GM12865 (cell line): ENCODE results near the gene SH3PXD2B.

Experiments
- DNase-seq: peaks from one replicate; pipeline ENCODE4 v3.0.0; 2010; ENCODE audit warnings: low read depth
- H3K4me3 ChIP-seq: 2 replicates; pipeline ENCODE4 v1.5.1; 2011; ENCODE audit warnings: mild to moderate bottlenecking, low read depth, low read length, control low read depth
- TF ChIP-seq, protein P1 (sequence below): IDR thresholded peaks from 2 replicates; pipeline ENCODE4 v1.5.1; 2011; ENCODE audit warnings: low read length, control low read depth, low read depth, inconsistent platforms; ENCODE audit not compliant: insufficient read depth; ENCODE audit errors: missing control alignments

Gene SH3PXD2B

GRCh38 chr5:172463031-172463430 lies 8.7 kb upstream of the SH3PXD2B start:
- DNase-seq, result no peak
- no peak overlapping the region for H3K4me3 ChIP-seq
- TF ChIP-seq, protein P1, sequence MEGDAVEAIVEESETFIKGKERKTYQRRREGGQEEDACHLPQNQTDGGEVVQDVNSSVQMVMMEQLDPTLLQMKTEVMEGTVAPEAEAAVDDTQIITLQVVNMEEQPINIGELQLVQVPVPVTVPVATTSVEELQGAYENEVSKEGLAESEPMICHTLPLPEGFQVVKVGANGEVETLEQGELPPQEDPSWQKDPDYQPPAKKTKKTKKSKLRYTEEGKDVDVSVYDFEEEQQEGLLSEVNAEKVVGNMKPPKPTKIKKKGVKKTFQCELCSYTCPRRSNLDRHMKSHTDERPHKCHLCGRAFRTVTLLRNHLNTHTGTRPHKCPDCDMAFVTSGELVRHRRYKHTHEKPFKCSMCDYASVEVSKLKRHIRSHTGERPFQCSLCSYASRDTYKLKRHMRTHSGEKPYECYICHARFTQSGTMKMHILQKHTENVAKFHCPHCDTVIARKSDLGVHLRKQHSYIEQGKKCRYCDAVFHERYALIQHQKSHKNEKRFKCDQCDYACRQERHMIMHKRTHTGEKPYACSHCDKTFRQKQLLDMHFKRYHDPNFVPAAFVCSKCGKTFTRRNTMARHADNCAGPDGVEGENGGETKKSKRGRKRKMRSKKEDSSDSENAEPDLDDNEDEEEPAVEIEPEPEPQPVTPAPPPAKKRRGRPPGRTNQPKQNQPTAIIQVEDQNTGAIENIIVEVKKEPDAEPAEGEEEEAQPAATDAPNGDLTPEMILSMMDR, result no peak

DNA sequence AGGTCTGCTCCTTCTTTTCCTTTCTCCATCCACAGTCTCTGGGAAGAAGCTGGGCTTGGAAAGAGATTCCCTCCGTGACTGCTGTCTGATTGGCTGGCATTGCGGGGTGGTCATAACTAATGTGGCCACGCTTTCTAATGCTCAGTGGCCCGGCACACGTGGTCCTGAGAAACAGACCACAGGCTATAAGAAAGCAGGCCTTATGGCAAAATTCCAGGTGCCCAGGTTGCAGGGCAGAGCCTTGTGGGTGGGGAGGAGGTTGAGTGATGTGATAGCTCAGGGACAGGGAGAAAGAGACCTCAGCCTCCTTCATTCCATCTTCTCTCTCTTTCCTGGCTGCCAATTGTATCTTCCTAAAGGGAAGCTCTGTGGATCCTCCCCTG lies 5.4 kb upstream of the SH3PXD2B start:
- no peak for DNase-seq
- no peak overlapping the region for H3K4me3 ChIP-seq
- TF ChIP-seq, protein P1, result no peak

GRCh38 chr5:172458976-172459782 lies 4.9 kb upstream of the SH3PXD2B start:
- no peak for DNase-seq
- H3K4me3 ChIP-seq, result no peak overlapping the region
- TF ChIP-seq, protein P1, result no peak

DNA sequence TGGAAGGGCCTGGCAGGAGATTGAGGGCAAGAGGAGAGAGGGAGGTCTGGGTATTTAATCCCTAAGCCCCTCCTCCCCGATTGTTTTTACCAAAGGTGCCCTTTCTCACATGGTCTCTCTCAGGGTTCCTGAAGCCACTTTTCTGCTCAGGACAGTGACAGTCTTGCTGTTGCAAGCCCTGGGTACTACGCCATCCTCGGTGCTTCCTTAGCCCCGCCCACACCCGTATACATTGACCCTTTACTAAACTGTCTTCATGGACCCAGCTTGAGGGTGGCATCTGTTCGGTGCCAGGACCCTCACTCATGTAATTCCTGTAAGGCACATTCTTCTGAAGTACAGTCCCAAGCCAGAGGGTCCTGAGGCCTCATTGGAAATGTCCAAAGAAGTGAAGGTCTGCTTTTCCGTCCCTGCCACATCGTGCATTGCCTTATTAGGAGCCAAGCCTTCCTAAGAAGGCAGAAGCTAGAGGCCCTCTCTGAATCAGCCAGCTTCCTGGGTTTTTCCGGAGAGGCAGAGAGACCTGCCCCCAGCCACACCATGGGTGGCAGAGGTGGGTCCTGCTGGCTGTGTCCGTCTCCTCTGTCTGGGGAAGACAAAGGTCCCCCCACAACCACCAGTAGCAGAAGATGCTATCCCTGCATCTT lies 1.9 kb upstream of the SH3PXD2B start:
- TF ChIP-seq, protein P1, result no peak
- H3K4me3 ChIP-seq, result no peak overlapping the region
- no peak for DNase-seq

DNA sequence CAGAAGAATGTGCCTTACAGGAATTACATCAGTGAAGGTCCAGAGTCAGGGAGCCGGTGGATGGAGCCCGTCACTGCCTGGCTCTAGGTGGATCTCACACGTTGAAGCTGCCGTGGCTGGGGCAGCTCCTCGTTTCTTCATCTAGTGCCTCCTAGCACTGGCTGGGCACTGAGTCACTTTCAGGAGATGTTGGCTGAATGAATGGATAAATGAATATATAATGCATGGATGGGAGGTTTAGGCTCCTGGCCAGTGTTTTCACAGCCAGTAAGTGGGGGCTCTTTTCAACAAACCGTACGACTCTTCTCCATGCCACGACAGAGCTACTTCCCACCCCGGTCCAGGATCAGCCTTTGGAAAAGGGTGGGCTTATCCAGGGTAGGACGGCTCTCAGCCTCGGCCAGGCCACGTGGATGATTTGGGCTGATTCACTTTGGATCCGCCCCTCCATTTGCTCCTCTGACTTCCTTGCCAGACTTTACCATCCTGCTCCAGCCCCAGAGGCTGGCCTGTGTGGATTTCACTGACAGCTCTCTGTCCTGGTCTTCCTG lies 1.3 kb upstream of the SH3PXD2B start:
- TF ChIP-seq, protein P1, result no peak
- H3K4me3 ChIP-seq, result no peak overlapping the region
- DNase-seq, result no peak

GRCh38 chr5:172455087-172455381 lies 709 bp upstream of the SH3PXD2B start:
- TF ChIP-seq, protein P1, result no peak
- no peak overlapping the region for H3K4me3 ChIP-seq
- no peak for DNase-seq

GRCh38 chr5:172453986-172454357 lies 353 bp downstream of the SH3PXD2B start:
- DNase-seq, result no peak
- H3K4me3 ChIP-seq, result peak overlapping the region; percentile 10
- TF ChIP-seq, protein P1, result no peak
